ENCODE results near the gene ZMYM1. TPM values are rescaled to one million over a fixed set of nuclear protein-coding genes. Genes with fewer than 3 reads are reported as not detected.

Gene ZMYM1
- total RNA-seq, result 21.0 and 23.2 TPM in 2 replicates

DNA sequence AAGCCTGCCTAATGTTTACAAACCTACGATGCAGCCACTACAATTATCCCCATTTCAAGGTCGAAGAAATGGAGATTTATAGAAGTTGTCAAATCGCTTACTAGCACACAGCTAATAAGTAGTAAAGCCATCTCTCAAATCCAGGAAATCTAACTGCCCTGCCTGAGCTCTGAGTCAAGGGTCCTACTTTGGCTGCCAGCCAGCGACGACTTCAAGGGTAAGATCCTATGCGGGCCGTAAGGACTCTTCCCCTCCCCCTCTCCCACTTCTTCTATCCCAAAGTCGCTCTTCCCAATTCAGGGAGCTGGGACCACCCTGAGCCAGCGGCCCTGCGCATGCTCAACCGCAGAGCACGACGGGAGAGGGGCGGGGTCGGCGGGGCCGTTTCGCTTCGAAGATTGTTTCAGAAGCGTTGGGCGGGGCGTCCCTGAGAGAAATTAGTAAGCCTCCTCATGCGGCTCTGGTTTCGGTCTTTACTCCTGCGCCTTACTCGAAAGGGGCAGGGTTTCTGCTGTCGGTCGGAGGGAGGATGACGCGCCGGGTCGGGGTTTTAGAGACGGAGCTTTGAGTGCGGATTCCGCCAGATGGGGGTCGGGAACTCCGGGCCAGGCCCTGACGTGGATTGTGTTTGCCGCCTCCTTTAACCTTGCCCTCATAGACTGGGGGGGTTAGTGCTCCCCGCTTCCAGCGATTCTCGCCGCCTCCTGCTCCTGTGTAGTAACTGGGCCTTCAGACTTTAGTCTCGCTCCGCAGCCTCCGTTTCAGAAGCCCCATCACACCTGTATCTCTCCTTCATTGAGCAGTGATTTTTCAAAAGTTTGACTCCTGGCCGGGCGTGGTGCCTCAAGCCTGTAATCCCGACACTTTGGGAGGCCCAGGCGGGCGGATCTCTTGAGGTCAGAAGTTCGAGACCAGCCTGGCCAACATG is at the start of gene ZMYM1:
ZMYM1 (plus strand) TSS at position 383 of the 928 bp plus-strand sequence. CDS start 14,603 bp downstream, outside the sequence.
- no peaks in the 10 kb centered on the region for H3K27me3 ChIP-seq (ENCODE audit: control insufficient read depth, insufficient read depth, low read length)
- peak within 1 kb of the TSS; percentile 60 for H3K4me3 ChIP-seq (ENCODE audit: low read depth, low read length)
- no peaks in the 10 kb centered on the region for H3K36me3 ChIP-seq (ENCODE audit: control insufficient read depth, insufficient read depth, low read length)
- no peak for FAIRE-seq
- TF ChIP-seq, protein P1, sequence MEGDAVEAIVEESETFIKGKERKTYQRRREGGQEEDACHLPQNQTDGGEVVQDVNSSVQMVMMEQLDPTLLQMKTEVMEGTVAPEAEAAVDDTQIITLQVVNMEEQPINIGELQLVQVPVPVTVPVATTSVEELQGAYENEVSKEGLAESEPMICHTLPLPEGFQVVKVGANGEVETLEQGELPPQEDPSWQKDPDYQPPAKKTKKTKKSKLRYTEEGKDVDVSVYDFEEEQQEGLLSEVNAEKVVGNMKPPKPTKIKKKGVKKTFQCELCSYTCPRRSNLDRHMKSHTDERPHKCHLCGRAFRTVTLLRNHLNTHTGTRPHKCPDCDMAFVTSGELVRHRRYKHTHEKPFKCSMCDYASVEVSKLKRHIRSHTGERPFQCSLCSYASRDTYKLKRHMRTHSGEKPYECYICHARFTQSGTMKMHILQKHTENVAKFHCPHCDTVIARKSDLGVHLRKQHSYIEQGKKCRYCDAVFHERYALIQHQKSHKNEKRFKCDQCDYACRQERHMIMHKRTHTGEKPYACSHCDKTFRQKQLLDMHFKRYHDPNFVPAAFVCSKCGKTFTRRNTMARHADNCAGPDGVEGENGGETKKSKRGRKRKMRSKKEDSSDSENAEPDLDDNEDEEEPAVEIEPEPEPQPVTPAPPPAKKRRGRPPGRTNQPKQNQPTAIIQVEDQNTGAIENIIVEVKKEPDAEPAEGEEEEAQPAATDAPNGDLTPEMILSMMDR (IDR thresholded peaks at IDR 0.05; ENCODE audit: insufficient read depth, low read length, severe bottlenecking), result no peak
- DNase-seq (ENCODE audit: low read depth), result peak; percentile 76

DNA sequence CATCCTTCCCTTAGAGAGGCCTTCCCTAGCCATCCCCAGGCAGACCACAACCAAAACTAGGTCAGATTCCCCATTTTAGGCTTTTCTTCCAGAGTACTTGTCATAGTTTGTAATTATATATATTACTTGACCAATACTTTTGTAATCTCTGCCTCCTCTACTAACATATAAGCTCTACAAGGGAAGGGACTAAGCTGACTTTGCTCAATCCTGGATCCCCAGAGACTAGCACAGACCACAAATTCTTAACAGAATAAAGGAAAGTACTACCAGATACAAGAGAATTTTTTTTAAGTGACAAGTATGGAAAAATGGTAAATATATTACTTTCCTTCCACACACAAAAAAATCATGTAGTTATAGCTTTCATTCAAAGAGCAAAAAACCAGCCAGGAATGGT is 49.4 kb upstream of the ZMYM1 start:
- no peak for FAIRE-seq
- TF ChIP-seq, protein P1 (IDR thresholded peaks at IDR 0.05; ENCODE audit: insufficient read depth, low read length, severe bottlenecking), result no peak
- H3K36me3 ChIP-seq (ENCODE audit: control insufficient read depth, insufficient read depth, low read length), result peaks cover 1% of the 10 kb centered on the region
- H3K4me3 ChIP-seq (ENCODE audit: low read depth, low read length), result no peak overlapping the region
- H3K27me3 ChIP-seq (ENCODE audit: control insufficient read depth, insufficient read depth, low read length), result no peaks in the 10 kb centered on the region
- no peak for DNase-seq (ENCODE audit: low read depth)

- FAIRE-seq (no peak), DNase-seq (ENCODE audit: low read depth) (no peak)
- peak overlapping the region; percentile 56 for H3K4me3 ChIP-seq (ENCODE audit: low read depth, low read length)
- TF ChIP-seq, protein P1 (IDR thresholded peaks at IDR 0.05; ENCODE audit: insufficient read depth, low read length, severe bottlenecking), result no peak
- no peaks in the 10 kb centered on the region for H3K27me3 ChIP-seq (ENCODE audit: control insufficient read depth, insufficient read depth, low read length)
- peaks cover 1% of the 10 kb centered on the region for H3K36me3 ChIP-seq (ENCODE audit: control insufficient read depth, insufficient read depth, low read length)
These were observed 48.8 kb upstream of the ZMYM1 start for GRCh38 chr1:35030338-35030737.

DNA sequence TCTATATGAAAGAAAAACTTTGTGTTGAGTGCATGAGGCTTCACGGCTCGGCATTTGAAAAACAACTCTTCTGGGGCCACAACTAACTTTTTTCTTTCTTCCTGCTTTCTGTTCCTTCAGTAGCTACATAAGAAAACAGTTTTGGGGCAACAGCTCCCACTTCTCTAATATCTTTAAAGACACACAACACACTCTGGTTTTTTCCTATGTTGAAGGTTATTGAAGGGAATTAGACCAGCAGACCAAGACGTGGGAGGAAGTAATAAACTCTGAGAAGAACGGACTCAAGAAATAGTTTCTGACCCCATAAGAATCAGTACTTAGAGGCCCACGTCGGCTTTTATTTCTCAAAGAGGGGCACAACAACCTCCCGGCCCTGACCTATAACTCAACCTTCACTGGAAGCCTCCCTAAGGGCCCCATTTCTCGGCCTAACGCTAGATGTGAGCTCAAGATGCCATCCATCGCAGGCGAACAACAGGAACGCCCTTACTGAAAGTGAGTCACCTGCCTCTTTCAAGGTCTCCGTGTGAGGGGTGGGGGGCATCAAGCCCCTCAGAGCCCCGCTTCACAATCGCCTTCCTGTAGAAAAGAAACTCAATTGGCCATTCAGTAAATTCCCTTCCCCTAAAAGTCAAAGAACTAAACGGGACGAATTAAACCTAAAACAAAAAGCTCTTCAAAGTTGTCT is 48.3 kb upstream of the ZMYM1 start:
- TF ChIP-seq, protein P1 (IDR thresholded peaks at IDR 0.05; ENCODE audit: insufficient read depth, low read length, severe bottlenecking), result no peak
- peak overlapping the region; percentile 56 for H3K4me3 ChIP-seq (ENCODE audit: low read depth, low read length)
- peak; percentile 57 for DNase-seq (ENCODE audit: low read depth)
- H3K27me3 ChIP-seq (ENCODE audit: control insufficient read depth, insufficient read depth, low read length), result no peaks in the 10 kb centered on the region
- FAIRE-seq, result no peak
- H3K36me3 ChIP-seq (ENCODE audit: control insufficient read depth, insufficient read depth, low read length), result peaks cover 1% of the 10 kb centered on the region

GRCh38 chr1:35032384-35032739 is 46.8 kb upstream of the ZMYM1 start:
- no peak for FAIRE-seq
- no peaks in the 10 kb centered on the region for H3K27me3 ChIP-seq (ENCODE audit: control insufficient read depth, insufficient read depth, low read length)
- TF ChIP-seq, protein P1 (IDR thresholded peaks at IDR 0.05; ENCODE audit: insufficient read depth, low read length, severe bottlenecking), result no peak
- H3K36me3 ChIP-seq (ENCODE audit: control insufficient read depth, insufficient read depth, low read length), result peaks cover 1% of the 10 kb centered on the region
- DNase-seq (ENCODE audit: low read depth), result no peak
- H3K4me3 ChIP-seq (ENCODE audit: low read depth, low read length), result peak overlapping the region; percentile 56

Measured in bronchial epithelial cell (primary cell).